GM18870 (cell line): Measurements from ENCODE around the gene PRRX2.

Source experiments
- ATAC-seq: cut with Tn5 transposase; IDR thresholded peaks from one replicate; pipeline ENCODE4 v1.9.1; 2021; ENCODE audit warnings: moderate library complexity; ENCODE audit not compliant: unreplicated experiment

The PRRX2 gene

DNA sequence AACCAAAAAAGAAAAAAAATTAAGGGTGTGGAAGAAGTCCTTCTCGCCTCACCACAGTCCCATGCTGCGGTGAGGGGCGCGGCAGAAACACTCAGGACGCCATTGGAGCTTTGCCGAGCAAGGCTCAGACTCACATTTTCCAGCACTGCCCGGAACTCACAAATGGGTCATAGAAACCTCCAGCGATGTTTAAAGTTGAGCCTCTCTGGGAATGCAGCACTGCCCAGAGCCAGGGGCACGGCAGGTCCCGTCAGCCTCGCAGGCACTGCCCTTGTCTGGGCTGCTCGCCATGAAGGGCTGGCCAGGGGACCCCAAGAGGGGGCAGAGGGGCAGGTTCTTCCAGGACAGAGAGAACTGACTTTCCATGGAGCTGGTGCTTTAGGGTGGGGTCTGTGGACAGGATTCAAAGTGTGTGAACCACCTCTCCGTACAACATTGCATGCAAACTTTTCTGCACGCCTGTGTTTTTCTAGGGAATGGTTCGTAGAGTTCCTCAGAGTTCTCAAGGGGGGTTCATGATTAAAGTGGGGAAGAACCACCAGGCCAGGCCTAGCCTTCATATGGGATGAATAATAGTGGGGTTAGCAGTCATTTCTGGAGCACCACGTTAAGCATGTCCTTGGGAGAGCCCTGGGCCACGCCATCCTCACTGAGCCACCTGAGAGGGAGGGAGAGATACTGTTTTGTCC, 38.4 kb downstream of the PRRX2 start:
- no peak for ATAC-seq

DNA sequence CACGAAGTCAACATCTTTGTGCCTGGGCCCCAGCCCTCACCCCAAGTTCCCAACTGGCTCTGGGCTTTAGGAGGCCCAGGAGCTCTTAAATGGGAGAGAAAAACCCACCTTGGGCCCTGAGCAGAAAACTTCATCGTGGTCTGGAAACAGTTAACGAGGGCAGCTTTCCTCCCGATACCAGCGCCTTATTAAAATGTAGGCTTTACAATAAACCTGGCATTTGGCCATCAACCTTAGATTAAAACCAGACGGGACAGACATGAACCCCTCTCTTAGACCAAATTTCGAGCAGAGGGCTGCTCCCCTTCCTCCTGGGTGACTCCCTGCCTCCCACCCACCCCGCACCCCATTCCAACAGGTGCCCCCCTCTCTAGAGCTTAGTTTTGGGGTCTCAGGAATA, 39.4 kb downstream of the PRRX2 start:
- no peak for ATAC-seq

DNA sequence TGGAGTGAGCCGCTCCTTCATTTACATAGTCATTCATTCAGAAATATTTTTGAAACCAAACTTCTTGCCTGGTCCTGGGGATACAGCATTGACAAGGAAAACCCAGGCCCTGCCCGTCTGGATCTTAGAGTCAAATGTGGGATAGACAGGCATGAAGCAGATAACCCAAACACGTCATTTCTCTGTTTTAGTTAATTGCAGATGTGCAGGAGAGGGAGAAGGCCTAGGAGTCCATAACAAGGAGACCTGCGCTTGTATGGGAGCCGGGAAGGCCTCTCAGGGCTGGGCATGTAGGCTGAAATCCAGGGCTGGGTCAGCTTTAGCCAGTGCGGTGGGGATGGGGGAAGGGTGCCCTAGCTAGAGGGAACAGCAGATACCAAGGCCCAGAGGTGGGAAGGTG, 43.3 kb downstream of the PRRX2 start:
- no peak for ATAC-seq

DNA sequence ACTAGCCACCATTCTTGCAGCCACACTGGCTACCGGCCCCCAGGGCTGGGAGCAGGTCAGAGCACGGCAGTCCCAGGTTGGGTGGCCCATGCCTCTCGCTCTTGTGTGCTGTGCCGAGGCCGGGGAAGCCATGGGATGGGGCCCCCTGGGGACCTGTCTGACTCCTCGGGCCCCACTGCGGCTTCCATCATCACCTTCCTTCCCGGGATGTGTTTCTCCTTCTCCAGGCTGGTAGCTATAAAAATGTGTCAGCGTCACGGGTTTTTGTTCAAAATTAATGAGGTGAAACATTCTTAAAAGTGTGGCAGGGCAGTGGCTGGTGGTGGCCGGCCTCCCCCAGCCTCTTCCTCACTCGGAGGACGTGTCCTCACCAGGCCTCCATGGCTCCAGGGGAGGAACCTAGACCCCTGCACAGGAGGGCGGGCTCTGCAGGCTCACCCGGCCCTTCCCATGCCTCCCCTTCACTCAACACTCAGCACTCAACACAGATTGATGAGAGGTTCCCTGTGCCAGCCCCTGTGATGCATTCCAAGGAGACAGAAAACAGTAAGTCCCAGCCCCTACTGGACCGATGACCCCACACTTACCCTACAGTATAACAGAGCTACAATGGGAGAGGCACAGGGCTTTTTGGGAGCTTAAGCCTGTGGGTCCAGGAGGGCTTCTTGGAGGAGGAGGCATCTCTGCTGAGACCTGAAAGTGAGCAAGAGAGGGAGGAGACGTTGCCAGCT, 44.2 kb downstream of the PRRX2 start:
- no peak for ATAC-seq

DNA sequence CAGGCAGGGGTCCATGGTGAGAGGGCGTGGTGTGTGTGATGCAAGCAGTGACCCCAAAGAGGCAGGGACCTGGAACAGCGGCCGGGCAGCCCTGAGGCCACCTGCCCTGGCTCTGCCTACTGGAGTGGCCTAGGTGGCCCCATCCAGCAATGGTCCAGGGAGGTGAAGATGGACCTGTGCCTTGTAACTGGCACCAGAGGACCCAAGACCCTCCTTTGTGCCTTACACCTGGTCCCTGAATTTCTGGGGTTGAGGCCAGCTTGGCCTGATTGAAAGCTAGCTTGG, 44.7 kb downstream of the PRRX2 start:
- ATAC-seq: no peak

DNA sequence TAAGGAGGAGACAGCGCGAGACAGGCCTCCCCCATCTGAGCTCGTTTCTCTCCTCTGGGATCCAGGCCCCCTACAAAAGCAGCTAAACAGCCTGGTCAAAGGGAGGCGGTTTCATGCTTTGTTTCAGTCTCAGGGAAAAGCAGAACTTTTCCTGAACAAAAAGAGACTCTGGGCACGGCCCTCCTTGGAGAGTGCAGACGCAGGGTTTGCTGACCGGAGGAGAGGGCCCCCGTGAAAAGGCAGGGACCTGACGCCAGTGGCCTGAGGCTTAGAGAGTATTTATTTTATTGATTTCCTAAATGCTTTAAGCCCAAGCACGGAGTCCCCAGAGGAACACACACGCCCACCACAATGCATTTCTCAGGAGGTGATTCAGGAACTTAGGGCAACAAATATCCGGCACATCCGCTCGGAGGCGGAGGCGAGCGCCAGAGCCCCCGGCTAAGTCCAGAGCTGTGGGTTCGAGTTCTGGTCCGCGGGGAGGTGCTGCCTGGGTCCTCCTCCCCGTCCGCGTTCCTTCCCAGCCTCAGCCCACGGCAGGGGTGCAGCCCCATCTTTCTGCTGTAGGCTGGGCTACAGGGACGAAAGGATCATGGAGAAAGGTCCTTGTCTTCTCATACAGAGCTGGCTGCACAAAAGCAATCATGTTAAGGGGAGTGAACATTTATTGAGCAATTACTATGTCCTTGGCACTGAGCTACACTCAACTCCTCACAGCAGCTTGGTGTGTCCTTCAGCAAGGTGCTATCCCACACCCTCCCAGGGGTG, 47.4 kb downstream of the PRRX2 start:
- ATAC-seq: no peak

DNA sequence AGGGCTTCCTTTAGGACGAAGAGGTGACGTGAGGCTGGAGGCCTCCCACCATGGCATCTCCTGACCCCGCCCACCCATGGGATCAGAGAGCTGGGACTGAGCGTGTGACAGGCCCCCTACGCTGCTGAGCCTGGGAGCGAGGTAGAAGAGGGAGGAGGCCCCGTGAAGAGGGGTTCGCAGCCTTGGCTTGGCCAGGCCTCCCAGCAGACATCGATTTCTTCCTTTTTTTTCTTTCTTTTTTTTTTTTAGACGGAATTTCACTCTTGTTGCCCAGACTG, 47.9 kb downstream of the PRRX2 start:
- ATAC-seq: no peak

DNA sequence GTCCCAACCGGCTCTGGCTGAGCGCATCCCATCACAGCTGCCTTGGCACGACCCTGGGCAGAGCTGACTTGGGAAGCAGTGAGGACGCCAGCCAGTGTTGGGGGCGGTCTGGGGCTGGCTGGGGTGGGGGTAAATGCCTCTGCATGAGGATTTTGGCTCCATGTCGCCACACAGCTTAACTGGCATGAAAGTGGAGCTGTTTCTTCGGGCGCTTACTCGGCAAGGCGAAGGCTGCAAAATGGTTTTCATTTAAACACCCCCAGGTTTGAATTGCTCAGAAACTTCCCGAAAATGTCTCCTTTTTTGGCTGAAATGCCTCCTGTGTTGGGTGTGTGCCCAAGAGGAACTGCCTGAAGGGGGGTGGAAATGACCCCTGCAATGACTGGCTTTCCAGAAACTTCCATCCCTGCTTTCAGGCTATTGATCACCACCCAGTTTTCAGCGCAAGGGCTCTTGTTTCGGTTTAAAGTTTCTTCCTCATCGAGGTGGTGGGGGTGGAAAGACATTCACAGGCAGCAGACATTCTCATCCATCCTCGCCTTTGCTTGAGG, 49.1 kb downstream of the PRRX2 start:
- ATAC-seq: no peak

DNA sequence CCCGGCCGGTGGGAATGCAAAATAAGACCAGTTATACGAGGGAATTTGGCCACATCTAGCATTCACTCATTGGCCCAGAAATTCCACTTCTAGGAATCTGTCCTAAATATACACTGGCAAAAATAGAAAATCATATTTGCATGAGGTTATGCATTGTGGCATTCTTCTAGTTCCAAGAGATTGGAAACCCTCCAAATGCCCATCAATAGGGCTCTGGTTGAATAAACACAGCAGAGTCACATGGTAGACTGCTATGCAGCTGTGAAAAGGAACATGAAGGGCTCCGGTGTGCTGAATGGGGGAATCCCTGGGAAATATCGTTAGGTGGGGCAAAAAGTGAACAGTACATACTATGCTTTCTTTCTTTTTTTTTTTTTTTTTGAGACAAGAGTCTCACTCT, 50.6 kb downstream of the PRRX2 start:
- ATAC-seq: no peak

DNA sequence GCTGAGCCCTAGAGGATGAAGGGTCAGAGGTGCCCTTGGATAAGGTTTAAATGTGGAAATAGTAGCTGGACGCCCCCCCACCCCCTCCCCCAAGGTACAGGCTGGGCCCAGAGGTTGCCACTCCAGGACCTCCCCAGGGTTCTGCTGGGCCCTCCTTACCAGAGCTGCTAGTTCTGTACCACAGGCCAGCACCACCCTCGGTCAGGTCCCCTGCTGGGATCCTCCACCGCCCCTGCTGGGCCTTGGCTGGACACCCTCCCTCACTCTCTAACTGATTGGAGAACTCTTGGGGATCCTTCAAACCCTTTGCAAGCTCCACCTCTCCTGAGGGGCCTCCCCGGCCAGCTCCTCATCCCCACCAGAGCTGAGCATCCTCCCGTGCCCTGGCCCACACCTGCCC, 52.5 kb downstream of the PRRX2 start:
- no peak for ATAC-seq

DNA sequence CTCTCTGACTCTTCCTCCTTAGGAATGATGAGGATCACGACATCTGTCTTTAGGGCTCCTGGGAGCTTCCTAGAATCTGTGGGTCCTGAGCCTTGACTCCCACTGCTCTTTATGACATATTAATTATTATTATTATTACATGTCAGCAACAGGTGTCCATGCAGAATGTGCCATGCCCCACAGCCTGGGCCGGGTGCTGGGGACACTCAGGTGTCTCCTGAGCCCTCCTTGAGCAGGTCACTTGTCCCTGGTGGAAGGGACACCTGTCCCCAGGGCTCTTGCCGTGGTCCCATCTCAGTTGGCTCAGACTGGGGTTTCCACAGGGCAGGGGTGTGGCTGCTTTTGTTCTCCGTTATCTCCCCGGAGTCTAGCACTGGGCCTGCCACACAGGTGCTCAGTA, 53.2 kb downstream of the PRRX2 start:
- ATAC-seq: no peak

DNA sequence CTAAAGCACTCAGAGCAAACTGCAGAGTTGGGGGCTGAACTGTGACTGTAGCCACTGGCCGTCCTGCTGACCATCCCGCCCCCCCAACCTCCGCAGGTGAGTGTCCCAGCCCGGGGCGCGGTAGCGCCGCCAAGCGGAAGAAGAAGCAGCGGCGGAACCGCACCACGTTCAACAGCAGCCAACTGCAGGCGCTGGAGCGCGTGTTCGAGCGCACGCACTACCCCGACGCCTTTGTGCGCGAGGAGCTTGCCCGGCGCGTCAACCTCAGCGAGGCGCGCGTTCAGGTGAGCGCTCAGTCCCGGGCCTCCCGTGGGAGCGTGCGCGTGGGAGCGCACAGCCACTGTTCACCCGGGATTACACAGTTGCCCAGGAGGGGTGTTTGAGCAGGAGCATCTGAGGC, 53.7 kb downstream of the PRRX2 start:
- no peak for ATAC-seq

DNA sequence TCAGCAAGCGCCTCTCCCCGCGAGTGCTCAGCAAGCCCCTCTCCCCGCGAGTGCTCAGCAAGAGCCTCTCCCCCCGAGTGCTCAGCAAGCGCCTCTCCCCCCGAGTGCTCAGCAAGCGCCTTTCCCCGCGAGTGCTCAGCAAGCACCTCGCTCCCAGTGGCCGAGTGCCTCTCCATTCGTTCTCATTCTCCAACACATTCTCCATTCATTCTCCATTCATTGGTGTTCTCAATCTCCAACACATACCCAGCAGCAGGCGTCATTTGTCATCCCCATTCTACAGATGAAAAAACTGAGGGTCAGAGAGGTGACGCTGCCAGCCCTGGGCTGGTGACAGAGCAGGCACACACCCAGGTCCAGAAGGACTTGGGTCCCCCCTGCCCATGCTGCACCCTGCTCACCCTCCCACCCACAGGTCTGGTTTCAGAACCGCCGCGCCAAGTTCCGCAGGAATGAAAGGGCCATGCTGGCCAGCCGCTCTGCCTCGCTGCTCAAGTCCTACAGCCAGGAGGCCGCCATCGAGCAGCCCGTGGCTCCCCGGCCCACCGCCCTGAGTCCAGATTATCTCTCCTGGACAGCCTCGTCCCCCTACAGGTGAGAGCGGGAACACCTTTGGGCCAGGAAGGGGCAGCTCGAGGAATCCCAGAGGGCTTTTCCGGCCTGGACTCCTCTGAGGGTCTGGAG, 54.9 kb downstream of the PRRX2 start:
- ATAC-seq: no peak

DNA sequence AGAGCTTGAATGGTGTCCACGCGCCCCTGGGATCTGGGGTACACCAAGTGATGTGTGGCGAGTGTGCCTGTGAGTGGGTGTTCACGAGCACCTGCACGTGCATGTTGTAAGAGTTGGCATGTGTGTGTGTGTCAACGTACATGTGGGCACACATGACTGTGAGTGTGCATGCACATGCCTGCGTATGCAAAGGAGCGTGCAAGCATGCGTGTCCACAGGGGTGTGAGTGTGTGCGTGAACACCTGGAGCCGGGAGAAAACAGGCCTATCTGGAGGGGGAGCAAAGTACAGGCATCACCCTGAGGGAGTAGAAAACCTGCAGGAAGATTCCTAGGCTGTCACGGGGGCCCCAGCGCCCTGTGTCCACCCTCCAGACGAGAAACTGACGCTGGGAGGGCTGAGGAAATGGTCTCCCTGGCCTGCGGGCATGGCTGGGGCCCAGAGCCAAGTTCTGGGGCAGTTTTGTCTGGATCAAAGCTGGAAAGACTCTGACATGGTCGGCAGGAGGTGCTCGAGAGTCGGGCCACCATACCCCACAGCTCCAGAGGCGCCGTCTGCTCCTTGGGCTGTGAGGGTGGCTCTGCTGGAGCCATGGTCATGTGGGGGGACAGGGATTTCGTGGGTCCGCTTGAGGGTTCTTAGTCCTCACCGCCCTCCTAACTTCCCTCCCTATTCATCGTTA, 55.6 kb downstream of the PRRX2 start:
- no peak for ATAC-seq

DNA sequence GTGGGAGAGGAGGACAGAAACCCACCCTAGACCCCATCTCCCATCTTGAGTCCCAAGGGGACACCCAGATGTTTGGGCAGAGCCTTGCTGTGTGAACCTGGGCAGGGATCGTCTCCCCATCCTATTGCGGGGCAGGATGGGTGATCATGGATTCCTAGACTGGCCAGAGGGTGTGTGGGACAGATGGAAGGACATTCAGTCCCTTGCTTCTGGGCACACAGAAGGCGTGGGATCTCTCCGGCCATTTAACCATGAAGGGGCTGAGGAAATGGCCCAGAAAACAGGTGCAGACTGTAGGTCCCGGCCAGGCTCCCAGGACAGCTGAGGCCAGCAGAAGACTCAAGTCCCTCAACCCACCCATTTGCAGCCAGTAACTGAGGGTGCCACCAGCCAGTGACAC, 57.5 kb downstream of the PRRX2 start:
- no peak for ATAC-seq

DNA sequence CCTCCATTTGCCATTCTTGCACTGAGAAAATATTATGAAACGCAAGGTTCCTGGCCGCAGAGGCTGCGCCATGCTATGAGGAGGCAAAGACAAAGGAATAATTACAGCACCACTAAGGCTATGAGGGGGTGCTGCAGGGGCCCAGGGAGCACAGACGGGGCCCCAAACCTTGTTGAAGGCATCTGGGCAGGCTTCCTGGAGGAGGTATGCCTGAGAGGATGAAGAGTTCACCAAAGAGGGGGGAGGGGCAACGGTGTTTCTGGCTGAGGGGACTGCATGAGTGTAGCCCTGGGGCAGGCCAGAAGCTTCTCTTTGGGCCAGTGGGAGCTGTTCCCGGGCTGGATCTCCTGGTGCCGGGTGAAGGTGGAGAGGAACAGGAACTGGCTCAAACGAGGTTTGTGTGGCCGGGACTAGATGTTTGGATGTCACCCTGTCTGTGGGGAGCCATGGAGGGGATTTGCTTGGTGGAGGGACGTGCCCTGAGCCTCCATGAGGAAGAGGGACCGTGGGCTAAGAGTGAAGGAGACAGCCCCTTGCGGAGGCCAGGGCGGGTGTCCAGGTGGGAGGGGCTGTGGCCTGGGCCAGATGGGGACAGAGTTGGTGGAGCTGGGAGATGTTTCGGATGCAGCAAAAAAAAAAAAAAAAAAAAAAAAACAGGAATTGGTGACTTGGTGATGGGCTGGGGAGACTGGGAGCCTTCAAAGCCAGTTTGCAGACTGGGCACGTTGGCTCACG, 59.2 kb downstream of the PRRX2 start:
- no peak for ATAC-seq

DNA sequence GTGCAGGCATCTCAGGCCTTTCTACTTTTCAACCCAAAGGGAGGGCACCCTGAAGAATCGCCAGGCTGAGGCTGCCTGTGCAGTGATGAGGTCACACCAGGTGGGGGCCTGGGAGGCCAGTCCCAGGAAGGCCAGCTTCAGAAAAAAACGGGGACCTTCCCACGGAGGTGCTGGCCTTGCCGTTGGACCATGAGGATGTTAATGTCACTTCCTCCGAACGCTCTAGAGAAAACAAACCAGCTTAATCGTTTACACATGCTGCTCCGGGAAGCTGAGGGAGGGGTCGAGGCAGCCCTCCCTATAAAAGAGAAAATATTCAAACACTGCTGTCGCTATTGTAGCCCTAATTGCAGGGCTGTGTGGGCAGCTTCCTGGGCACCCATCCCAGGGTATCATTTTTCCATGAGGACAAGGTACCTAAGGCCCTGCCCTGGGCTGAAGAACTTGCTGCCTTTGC, 60.4 kb downstream of the PRRX2 start:
- no peak for ATAC-seq

DNA sequence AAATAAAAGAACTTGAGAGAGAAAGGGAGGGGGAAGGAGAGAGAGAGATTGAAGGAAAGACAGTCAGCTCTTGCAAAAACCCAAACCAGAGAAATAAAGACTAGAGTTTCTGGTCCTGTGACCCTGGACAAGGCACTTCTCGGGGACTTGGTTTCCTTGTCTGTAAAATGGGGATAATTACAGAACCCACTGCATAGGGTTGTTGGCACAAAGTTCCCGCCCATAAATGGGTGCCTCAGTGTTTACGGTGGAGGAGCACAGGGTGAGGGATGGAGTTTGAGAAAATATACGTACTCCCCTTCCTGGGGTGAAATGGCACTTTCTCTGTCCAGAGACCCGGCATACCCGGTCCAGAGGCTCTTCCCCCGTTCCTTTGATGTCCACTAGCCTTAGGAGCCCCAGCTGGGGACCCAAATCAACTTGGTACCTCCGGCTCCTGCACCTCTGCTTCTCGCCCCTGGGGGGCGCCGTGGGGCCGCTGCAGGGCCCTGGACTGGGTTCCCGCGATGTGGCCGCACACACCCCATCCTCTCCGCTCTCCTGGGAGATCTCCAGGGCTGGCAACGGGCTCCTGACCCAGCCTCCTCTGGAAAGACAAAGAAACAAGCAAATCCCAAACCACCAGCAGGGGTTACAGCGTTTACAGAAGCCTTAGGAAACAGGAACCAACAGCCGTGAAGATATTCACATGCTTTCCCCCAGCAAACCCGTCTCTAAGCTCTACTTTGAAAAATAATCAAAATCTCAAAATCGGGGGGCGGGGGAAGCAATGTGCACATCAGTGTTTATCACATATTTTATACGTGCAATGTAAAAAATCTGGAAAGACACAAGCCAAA, 61.1 kb downstream of the PRRX2 start:
- ATAC-seq: no peak

DNA sequence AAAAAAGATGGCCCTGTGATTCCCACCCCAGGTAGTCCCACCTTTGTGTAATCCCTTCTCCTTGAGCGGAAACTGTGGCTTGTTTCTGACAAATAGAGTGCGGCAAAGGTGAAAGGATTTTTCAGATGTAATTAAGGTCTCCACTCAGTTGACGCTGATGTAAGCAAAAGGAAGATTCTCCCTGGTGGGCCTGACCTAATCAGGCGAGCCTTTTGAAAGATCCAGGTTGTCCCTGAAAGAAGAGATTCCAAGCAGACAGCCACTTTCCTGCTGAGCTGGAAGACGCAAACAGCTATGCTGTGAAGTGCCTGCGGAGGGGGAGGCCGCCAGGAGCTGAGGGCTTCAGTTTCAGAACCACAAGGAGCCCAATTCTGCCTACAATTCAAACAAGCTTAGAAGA, 63.3 kb downstream of the PRRX2 start:
- no peak for ATAC-seq
